ENCODE measurements around the gene TMEM135.

Gene TMEM135

GRCh38 chr11:87361891-87362290 is 324.2 kb downstream of the TMEM135 start:
- Histone ChIP-seq H3K4me1 (no peaks in the 10 kb centered on the region), H3K27me3 (no peaks in the 10 kb centered on the region), H3K9me3 (no peaks in the 10 kb centered on the region), H3K4me3 (ENCODE audit: low read depth, low read length) (no peak overlapping the region), H3K36me3 (no peaks in the 10 kb centered on the region)
- DNase-seq, result no peak
- no peak for TF ChIP-seq CTCF (IDR thresholded peaks at IDR 0.05; ENCODE audit: low read depth, low read length)

- Histone ChIP-seq H3K9me3 (no peaks in the 10 kb centered on the region), H3K4me3 (ENCODE audit: low read depth, low read length) (no peak overlapping the region), H3K4me1 (peaks cover 9% of the 10 kb centered on the region; the same call in 1 of the 2 replicates), H3K36me3 (no peaks in the 10 kb centered on the region), H3K27me3 (no peaks in the 10 kb centered on the region)
- DNase-seq, result no peak
- TF ChIP-seq CTCF (IDR thresholded peaks at IDR 0.05; ENCODE audit: low read depth, low read length), result no peak
Measured at GRCh38 chr11:87366346-87366745, 328.6 kb downstream of the TMEM135 start.

- H3K27me3 ChIP-seq, result no peaks in the 10 kb centered on the region
- H3K4me3 ChIP-seq (ENCODE audit: low read depth, low read length), result no peak overlapping the region
- H3K4me1 ChIP-seq, result peaks cover 9% of the 10 kb centered on the region; the same call in 1 of the 2 replicates
- DNase-seq, result no peak
- H3K36me3 ChIP-seq, result no peaks in the 10 kb centered on the region
- TF ChIP-seq CTCF (IDR thresholded peaks at IDR 0.05; ENCODE audit: low read depth, low read length), result no peak
- H3K9me3 ChIP-seq, result no peaks in the 10 kb centered on the region
Measured at GRCh38 chr11:87366763-87367405, 329.1 kb downstream of the TMEM135 start.

- H3K4me1 ChIP-seq, result peaks cover 9% of the 10 kb centered on the region; the same call in 1 of the 2 replicates
- no peak for DNase-seq
- no peak for TF ChIP-seq CTCF (IDR thresholded peaks at IDR 0.05; ENCODE audit: low read depth, low read length)
- no peak overlapping the region for H3K4me3 ChIP-seq (ENCODE audit: low read depth, low read length)
- H3K36me3 ChIP-seq, result no peaks in the 10 kb centered on the region
- H3K9me3 ChIP-seq, result no peaks in the 10 kb centered on the region
- H3K27me3 ChIP-seq, result peaks cover 2% of the 10 kb centered on the region
Measured at GRCh38 chr11:87368151-87368550, 330.4 kb downstream of the TMEM135 start.

- TF ChIP-seq CTCF (IDR thresholded peaks at IDR 0.05; ENCODE audit: low read depth, low read length), result no peak
- DNase-seq, result peak; percentile 21
- Histone ChIP-seq H3K4me1 (peaks cover 9% of the 10 kb centered on the region; the same call in 1 of the 2 replicates), H3K9me3 (no peaks in the 10 kb centered on the region), H3K27me3 (peaks cover 4% of the 10 kb centered on the region), H3K4me3 (ENCODE audit: low read depth, low read length) (no peak overlapping the region), H3K36me3 (no peaks in the 10 kb centered on the region)
Measured at GRCh38 chr11:87368858-87369480, 331.2 kb downstream of the TMEM135 start.

- Histone ChIP-seq H3K27me3 (peaks cover 4% of the 10 kb centered on the region), H3K9me3 (no peaks in the 10 kb centered on the region), H3K4me1 (peaks cover 9% of the 10 kb centered on the region; the same call in 1 of the 2 replicates), H3K36me3 (no peaks in the 10 kb centered on the region), H3K4me3 (ENCODE audit: low read depth, low read length) (no peak overlapping the region)
- TF ChIP-seq CTCF (IDR thresholded peaks at IDR 0.05; ENCODE audit: low read depth, low read length), result no peak
- DNase-seq, result no peak
Measured at GRCh38 chr11:87369888-87370287, 332.2 kb downstream of the TMEM135 start.

All from BE2C (cell line).